Renal cortical epithelial cell (primary cell): ENCODE measurements around the gene SEMA5B. TPM values are rescaled to one million over a fixed set of nuclear protein-coding genes. Genes with fewer than 3 reads are reported as not detected.

ENCODE experiments used
- DNase-seq: peaks from one replicate; pipeline ENCODE4 v3.0.0-alpha.2; 2011; ENCODE audit warnings: low read depth
- total RNA-seq: library from RNA; depleted of rRNA; stranded (reverse); fragments of >200 nt; gene quantifications from 2 replicates; pipeline ENCODE4 v1.2.3, GENCODE V29; 2014

The SEMA5B gene
- total RNA-seq, 1 donor from 2014 or later = 3.6 TPM

DNA sequence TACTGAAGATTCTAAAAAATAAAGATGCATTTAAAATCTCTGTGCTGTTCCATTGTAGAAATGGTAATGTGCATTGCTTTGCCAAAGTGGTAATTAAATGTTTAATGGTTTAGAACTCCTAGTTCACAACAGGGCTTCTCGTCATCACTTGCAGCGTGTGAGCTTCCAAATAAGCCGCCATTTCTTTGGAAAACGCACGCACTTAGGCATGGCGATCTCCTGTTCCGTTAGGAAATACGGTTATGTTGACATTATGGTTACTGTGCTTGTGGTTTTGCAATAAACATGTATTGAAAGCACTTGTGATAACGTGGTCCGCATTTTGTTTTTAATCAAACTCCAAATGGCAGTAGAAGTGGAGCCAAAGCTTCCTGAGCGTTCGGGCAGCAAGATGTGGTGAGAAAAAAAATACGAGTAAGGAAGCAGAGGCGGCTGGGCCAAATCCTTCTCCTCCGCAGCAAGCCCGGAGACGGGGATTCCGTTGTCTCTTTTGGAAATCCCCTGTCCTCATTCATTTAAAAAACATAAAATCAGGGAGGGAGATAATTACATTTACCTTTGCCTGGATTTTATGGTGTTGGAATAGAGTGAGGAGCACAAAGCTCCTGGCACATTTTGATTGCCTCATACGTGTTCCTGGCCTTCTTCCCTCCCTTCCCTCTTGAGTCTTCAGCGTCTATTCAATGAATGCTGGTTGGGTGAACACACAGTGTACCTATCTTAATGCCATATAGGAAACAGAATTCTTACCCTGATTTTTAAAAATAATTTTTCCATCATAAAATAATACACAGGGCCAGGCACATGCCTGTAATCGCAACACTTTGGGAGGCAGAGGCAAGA, 135.2 kb downstream of the SEMA5B start:
- DNase-seq = no peak

DNA sequence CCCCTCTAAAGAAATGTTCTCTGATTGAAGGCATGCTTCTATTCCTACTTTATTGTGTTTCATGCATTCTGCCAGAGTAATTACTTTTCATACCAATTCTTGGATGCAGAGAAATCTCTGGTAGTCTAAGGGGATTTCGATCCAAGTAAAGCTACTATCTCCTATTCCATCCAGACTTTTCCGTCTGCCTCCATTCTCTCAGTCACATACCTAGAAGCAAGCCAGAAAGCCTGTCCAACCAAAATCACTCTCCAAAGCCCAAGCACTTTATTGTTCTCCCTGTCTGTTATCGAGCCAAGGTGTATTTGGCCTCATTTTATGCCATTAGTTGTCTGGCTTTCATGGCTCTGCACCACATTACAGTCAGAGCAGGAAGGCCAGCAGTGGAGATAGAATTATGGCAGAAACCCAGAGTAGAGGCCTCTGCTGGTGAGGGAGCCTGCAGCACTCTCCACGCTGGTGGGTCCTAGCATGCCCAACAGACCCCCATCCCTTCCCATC, 136.8 kb downstream of the SEMA5B start:
- DNase-seq = no peak

DNA sequence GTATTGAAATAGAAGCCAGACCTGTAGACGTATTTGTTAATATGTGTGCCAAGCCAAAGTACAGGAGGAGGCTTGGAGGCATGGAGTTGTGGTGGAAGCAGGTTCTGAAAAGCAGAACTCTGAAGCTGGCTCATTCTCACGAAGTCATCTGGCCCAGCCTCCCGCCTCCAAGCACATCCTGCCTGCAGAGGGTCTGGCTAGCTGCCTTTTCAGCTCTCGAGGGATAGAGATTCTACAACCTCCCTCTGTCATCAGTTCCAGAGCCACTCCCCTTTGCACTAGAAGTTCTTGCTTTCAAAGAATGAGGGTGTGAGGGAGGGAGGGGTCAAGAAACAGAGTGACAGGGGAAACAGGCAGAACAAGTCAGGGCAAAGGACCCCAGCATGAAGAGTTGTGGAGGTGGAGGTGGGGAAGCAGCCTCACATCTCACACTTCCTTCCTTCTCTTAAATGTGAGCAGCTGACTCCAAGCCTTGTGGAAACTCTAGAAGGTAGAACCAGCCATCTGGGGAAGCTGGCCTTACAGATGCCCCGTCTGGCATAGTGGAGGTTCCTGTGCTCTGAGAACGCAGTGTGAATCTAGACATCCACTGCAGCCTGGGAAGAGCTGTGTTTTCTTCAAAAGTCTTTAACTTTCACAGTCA, 137.4 kb downstream of the SEMA5B start:
- DNase-seq = peak; percentile 18

DNA sequence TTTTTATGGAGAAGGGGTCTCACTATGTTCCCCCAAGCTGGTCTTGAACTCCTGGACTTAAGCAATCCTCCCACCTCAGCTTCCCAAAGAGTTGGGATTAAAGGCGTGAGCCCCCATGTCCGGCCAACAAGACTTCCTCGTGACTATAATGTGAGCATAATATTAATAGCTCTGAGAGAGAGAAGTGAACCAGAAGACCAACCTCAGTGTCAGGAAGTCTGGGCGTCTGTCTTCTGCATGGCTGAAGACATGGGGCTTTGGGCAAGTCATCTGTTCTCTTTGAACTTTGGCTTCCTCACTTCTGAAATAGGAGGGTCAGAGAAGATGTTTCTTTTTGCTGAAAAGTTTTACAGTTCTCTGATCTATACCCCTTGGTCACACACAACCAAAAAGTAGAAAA, 140.6 kb downstream of the SEMA5B start:
- DNase-seq = no peak

DNA sequence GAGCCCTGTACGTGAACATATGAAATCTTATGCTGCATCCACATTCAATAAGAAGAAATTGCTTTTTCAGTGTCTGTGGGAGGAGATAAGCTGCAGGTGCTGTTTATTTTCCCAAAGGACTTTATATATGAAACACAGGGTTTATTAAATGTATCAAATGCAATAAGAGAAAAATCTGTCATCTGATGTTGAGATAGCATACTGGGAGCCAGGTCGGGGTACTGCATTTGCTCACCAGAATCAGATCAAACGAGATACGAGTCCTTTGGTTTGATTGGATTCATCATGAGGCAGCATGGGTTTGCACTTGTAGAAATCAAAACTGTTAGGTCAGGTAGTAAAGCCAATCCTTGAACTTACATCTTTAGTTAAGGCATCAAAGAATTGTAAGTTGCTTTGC, 141.3 kb downstream of the SEMA5B start:
- no peak for DNase-seq

DNA sequence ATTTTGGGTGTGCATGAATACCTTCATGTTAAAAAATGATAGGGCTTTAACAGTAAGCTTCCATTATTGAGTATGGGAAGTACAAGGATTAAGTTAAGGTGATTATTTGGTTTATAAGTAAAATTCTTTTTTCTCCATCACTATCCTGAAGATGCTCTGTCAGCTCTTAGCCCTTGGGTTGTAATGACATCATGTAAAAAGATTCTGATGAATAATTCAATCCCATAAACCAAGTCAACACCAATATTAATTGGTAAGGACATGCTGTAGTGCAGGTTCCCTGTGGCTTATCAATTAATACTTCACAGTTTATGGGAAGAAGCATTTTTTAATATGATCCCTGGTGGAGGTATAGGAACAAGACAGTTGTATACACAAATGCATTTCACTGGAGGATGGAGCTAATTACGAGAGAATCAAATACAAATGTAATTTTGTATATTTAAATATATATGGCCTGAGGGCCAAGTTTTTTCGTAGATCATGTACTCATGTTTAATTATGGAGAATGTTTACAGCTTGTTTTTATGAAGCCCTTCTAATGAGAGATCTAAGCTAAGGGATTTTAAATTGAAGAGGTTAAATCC, 145.1 kb downstream of the SEMA5B start:
- DNase-seq = no peak

DNA sequence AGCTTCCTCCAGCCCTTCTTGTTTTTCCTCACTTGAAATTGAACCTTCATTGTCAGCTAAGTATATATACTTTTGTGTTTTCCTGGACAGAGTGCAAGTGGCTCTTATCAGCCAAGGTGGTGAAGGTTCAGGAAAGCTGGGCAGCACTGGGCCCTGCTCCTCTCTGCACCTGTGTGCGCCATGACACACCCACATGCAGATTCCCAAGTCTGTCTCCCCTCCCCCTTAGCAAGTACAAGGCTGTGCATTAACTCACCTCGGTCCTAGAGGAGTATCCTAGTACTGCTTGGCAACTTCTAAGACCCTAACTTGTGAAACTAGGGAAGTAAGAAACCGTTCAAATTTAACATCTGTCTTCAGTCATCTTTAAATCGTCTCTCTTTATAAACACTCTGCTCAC, 146.9 kb downstream of the SEMA5B start:
- no peak for DNase-seq

DNA sequence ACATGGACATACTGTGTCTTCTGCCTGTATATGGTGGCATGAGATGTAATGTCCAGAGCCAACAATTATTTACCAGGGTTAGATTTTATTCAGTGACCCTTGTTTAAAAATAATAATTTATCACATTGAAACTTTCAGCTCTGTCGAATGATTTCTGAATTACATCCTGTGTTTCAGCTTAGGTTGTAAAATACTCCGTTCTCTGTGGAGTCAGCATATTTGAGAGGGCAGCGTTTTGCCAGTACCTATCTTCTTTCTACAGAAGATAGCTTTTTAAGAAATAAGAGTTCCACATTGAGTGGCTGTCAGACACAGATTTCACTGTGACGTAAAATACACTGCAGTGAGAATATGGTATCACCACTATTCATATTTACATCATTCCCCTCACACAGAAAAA, 147.4 kb downstream of the SEMA5B start:
- no peak for DNase-seq

DNA sequence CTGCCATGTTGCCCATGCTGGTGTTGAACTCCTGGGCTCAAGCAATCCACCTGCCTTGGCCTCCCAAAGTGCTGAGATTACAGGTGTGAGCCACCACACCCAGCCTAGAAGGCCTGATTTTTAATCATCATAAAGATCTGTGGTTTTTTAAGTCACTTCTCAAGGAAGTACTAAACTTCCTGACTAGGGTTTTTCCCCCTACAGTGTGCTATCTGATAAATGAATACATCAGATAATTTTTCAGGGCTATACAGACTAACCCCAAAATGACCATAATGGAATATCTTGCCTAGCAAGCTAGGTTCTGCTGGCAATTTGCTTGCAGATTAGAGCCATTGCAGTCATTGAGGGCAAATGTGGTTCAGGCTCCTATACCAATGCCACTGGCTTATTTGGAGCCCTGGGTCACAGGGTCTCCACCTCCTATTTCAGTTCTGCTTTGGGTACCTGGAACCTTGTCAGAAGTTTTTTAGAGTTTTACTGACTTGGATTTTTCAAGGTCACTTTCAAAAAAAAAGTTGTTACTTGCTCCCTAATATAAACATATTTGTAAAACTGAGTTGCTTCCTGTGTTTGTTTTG, 151.9 kb downstream of the SEMA5B start:
- no peak for DNase-seq

DNA sequence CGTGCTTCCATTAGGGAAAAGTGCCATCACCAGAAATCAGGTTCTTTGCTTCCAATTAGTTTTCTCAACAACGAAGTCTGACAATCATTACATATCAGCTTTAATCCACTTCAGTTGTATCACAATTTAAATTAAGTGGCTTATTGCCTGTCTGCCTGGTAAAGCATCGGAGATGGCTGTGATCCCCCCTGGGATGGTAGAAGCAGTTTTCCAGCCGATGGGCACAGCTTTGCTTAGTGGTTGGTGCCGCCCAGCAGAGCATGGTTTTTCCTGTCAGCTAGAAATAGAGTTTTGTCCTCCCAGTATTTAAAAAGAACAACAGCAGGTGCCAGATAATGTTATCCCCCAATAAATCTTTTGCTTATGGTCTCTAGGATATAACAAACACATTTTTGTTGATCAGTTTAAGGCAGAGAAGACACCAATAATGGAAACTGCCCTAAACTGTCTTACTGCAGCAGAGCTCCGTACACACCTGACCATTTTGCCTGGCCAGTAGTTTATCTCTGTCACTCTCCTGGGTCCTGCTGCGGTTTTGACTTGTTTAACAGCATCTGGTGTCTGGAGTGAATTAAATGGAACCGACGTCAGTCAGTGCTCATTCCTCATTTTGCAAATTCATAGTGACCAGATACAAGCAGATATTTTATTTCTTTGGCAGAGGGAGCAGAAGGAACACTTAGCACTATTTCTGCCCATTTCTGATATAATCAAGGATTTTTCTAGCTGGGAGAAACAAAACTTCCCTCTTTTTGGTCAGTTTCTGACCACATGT, 153.6 kb downstream of the SEMA5B start:
- DNase-seq = no peak

DNA sequence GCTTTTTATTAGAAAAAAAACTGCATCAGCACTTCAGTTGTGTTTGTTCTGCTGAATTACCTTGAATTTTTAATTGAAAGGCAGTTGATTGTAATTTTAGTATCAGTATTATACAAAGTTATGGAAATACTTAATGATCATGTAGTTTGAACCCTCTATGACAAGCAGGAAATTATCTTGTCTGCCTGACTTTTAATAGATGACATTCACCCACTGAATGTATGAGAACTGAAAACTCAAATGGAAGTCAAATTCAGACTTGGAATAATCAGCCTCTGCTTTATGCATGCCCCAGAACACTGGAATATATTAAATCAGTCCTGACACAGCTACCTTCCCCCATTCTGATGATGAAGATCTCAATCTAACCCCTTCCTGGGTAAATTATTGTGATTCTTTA, 159.2 kb downstream of the SEMA5B start:
- DNase-seq = no peak

DNA sequence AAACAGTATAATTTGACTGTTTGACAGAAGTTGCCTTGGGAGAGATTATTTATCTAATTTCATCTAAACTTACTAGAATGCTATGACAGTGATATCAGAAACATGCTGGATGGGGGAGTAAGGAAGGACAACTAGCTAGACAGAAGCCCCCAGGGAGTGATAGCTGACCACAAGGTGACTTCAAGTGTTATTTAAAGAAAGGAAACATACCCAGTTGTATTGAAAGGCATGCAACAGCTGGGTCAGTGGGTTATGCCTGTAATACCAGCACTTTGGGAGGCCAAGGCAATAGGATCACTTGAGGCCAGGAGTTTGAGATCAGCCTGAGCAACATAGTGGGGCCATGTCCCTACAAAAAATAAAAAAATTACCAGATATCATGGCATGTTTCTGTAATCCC, 163.1 kb downstream of the SEMA5B start:
- DNase-seq = no peak

DNA sequence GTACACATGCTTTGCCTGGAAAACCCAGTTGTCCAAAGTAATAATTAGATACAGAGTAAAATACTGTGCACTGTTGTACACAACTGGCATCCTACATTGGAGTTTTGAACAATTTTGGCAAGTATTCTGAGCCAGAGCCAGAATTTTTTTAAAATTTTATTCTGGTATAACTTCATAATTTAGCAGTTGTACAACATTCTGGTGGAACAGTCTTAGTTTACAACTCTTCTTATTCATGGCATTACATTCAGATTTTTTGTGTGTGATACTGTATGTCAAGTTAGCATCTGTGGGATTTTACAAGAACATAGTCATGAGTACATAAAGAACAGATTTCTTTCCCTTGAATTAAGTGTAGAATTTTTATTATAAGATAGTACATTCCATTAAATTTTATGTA, 165.2 kb downstream of the SEMA5B start:
- no peak for DNase-seq

Other genes starting within 250 kb of the SEMA5B start
- 2.4 and 5.8 TPM in 2 replicates for gene HSPBAP1, start 233.9 kb downstream of the SEMA5B start, total RNA-seq
- 13.7 and 26.3 TPM in 2 replicates for gene SLC49A4, start 232.7 kb downstream of the SEMA5B start, total RNA-seq
- gene PDIA5, start 39.3 kb upstream of the SEMA5B start, total RNA-seq = 33.7 and 37.2 TPM in 2 replicates
- 42.9 and 74.0 TPM in 2 replicates for gene SEC22A, start 174.2 kb upstream of the SEMA5B start, total RNA-seq